ENCODE data around the gene GRB10.

DNA sequence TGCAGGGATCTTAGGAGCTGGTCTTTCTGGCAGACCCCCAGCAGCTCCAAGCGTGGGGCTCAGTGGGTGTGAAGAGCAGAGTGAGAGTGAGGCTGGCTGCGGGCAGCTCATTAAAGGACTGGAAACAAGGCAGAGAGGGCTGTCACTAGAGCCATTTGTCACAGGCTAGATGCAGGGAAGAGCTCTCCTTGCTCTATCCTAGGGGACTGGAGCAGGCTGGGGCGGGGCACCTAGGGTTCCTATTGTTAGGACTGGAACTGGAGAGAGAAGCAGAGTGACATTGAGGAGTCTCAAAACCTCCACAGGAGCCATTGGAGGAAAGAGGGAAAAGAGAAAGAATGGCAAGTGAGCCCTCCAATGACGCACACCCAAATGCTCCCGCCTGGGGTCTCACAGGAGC lies 216.7 kb downstream of the GRB10 start:
- no peak for TF ChIP-seq NFRKB (IDR thresholded peaks at IDR 0.05)
- no peak for TF ChIP-seq ARNT (IDR thresholded peaks at IDR 0.05)
- TF ChIP-seq, protein P1, sequence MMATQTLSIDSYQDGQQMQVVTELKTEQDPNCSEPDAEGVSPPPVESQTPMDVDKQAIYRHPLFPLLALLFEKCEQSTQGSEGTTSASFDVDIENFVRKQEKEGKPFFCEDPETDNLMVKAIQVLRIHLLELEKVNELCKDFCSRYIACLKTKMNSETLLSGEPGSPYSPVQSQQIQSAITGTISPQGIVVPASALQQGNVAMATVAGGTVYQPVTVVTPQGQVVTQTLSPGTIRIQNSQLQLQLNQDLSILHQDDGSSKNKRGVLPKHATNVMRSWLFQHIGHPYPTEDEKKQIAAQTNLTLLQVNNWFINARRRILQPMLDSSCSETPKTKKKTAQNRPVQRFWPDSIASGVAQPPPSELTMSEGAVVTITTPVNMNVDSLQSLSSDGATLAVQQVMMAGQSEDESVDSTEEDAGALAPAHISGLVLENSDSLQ (IDR thresholded peaks at IDR 0.05), result no peak
- no peak for TF ChIP-seq TARDBP (IDR thresholded peaks at IDR 0.05)
